ENCODE data around the gene PHLDB1. TPM values are rescaled to one million over a fixed set of nuclear protein-coding genes. Genes with fewer than 3 reads are reported as not detected.
"Not testable (repeated sequence)": the region's sequence is repeated elsewhere in the genome, so short reads cannot be mapped to it uniquely, and the experiment has no call there.

The PHLDB1 gene
- total RNA-seq, 3 donors from 2014 or later, result 79.4 to 116 (median 115) TPM

- ATAC-seq (peak; percentile 21), DNase-seq (peak in 2 of 3 donors; percentile 45 to 57)
- intact Hi-C loops (cut with DNase I, micrococcal nuclease), result no loop called here
These were observed 2.2 kb downstream of the PHLDB1 start for GRCh38 chr11:118609380-118610224.

GRCh38 chr11:118610225-118610772 lies 2.9 kb downstream of the PHLDB1 start:
- ATAC-seq (peak; percentile 1), DNase-seq (peak in 2 of 3 donors; percentile 39 to 55)
- no peak for TF ChIP-seq CTCF (IDR thresholded peaks at IDR 0.05)
- no peak overlapping the region for H3K4me3 ChIP-seq
- peaks cover 31% of the 10 kb centered on the region for H3K4me1 ChIP-seq (ENCODE audit: low read depth)
- H3K36me3 ChIP-seq (ENCODE audit: low read depth), result no peaks in the 10 kb centered on the region
- no peaks in the 10 kb centered on the region for H3K9me3 ChIP-seq
- intact Hi-C loops (cut with DNase I, micrococcal nuclease), result no loop called here

More at GRCh38 chr11:118609380-118610224, 2.2 kb downstream of the PHLDB1 start:
- TF ChIP-seq CTCF (IDR thresholded peaks at IDR 0.05), result no peak
- Histone ChIP-seq H3K4me1 (ENCODE audit: low read depth) (peaks cover 31% of the 10 kb centered on the region), H3K4me3 (no peak overlapping the region), H3K9me3 (no peaks in the 10 kb centered on the region), H3K36me3 (ENCODE audit: low read depth) (no peaks in the 10 kb centered on the region)

- Histone ChIP-seq H3K9me3 (no peaks in the 10 kb centered on the region), H3K4me1 (ENCODE audit: low read depth) (peaks cover 31% of the 10 kb centered on the region), H3K4me3 (no peak overlapping the region), H3K36me3 (ENCODE audit: low read depth) (no peaks in the 10 kb centered on the region)
- intact Hi-C loops (cut with DNase I, micrococcal nuclease), result no loop called here
- DNase-seq, result peak; percentile 87 to 94 (median 91)
- TF ChIP-seq CTCF (IDR thresholded peaks at IDR 0.05), result peak; percentile 83
- peak; percentile 81 for ATAC-seq
These were observed 3.5 kb downstream of the PHLDB1 start for GRCh38 chr11:118610773-118611432.

GRCh38 chr11:118611433-118611795 lies 4.0 kb downstream of the PHLDB1 start:
- peak in 1 of 3 donors; percentile 47 for DNase-seq
- H3K36me3 ChIP-seq (ENCODE audit: low read depth); H3K9me3 ChIP-seq; ATAC-seq; H3K4me3 ChIP-seq; intact Hi-C loops (cut with DNase I, micrococcal nuclease): not testable (repeated sequence)
- H3K4me1 ChIP-seq (ENCODE audit: low read depth), result peaks cover 31% of the 10 kb centered on the region

GRCh38 chr11:118612378-118612777 lies 5.0 kb downstream of the PHLDB1 start:
- no peak for TF ChIP-seq CTCF (IDR thresholded peaks at IDR 0.05)
- DNase-seq (peak in 1 of 3 donors; percentile 47), ATAC-seq (no peak)
- no peaks in the 10 kb centered on the region for H3K9me3 ChIP-seq
- H3K4me1 ChIP-seq (ENCODE audit: low read depth), result peaks cover 32% of the 10 kb centered on the region
- H3K36me3 ChIP-seq (ENCODE audit: low read depth), result no peaks in the 10 kb centered on the region
- H3K4me3 ChIP-seq, result no peak overlapping the region
- intact Hi-C loops (cut with DNase I, micrococcal nuclease), result no loop called here

- no peaks in the 10 kb centered on the region for H3K36me3 ChIP-seq (ENCODE audit: low read depth)
- DNase-seq (peak in 1 of 3 donors; percentile 26), ATAC-seq (no peak)
- no peaks in the 10 kb centered on the region for H3K9me3 ChIP-seq
- no peak for TF ChIP-seq CTCF (IDR thresholded peaks at IDR 0.05)
- intact Hi-C loops (cut with DNase I, micrococcal nuclease), result no loop called here
- peaks cover 22% of the 10 kb centered on the region for H3K4me1 ChIP-seq (ENCODE audit: low read depth)
- no peak overlapping the region for H3K4me3 ChIP-seq
These were observed 7.1 kb downstream of the PHLDB1 start for GRCh38 chr11:118614511-118614910.

Measured in mucosa of descending colon (tissue), 3 donors.